ENCODE results near the gene ENOSF1. TPM values are rescaled to one million over a fixed set of nuclear protein-coding genes. Genes with fewer than 3 reads are reported as not detected.

Gene ENOSF1
- total RNA-seq, 4 donors from 2014 or later: 44.5 to 97.3 (median 74.2) TPM

DNA sequence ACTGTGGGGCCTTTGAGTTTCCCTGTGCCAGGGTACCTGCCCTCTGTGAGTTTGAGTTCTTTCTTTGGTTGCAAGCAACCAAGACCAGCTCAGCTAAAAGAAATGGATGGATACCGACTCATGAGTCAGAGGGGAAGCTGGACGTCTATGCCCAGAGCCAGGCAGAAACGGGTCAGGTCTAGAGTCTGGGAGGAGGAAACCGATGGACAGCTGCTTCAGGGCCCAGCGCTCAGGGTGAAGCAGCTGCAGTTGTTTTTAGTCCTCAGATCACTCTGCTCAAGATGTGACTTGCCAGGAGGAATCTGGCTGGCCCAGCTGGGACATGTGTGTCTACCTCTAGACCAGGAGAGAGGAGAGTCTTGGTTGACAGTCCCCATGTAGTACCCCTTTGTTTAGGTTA is 65.1 kb downstream of the ENOSF1 start:
- no peaks in the 10 kb centered on the region for H3K27me3 ChIP-seq
- WGBS, 2 donors (ENCODE audit: low coverage in 1 of 2): 84% methylated on average over 5 of the region's 5 CpGs; no CpG with 5 or more reads in 1 of the 2 donors
- H3K36me3 ChIP-seq: no peaks in the 10 kb centered on the region
- no peaks in the 10 kb centered on the region for H3K9me3 ChIP-seq
- TF ChIP-seq EP300 (IDR thresholded peaks at IDR 0.05; ENCODE audit: low read depth): no peak
- no peaks in the 10 kb centered on the region for H3K4me1 ChIP-seq
- DNase-seq: no peak
- no peak overlapping the region for H3K4me3 ChIP-seq
- intact Hi-C loops (cut with DNase I; ENCODE audit: low total_unique reads): no loop called here
- in situ Hi-C loops (cut with MboI; ENCODE audit: low pct_ligation_motif_present in 1 of 4, low pct_unique_long_range_greater_than_20kb in 1 of 4, low sequenced_read_pairs in 3 of 4): no loop called here
- no peak overlapping the region for H3K27ac ChIP-seq

GRCh38 chr18:644395-645004 is 67.9 kb downstream of the ENOSF1 start:
- Histone ChIP-seq H3K36me3 (no peaks in the 10 kb centered on the region), H3K27ac (no peak overlapping the region), H3K4me1 (no peaks in the 10 kb centered on the region), H3K27me3 (no peaks in the 10 kb centered on the region), H3K4me3 (no peak overlapping the region), H3K9me3 (no peaks in the 10 kb centered on the region)
- 37 to 39% methylated on average over 2 of the region's 2 CpGs for WGBS, 2 donors (ENCODE audit: low coverage in 1 of 2)
- TF ChIP-seq POLR2AphosphoS5 (IDR thresholded peaks at IDR 0.05) (no peak), POLR2A (IDR thresholded peaks at IDR 0.05) (no peak), EP300 (IDR thresholded peaks at IDR 0.05; ENCODE audit: low read depth) (no peak)
- in situ Hi-C loops (cut with MboI; ENCODE audit: low pct_ligation_motif_present in 1 of 4, low pct_unique_long_range_greater_than_20kb in 1 of 4, low sequenced_read_pairs in 3 of 4) (no loop called here), intact Hi-C loops (cut with DNase I; ENCODE audit: low total_unique reads) (no loop called here)
- DNase-seq: no peak

DNA sequence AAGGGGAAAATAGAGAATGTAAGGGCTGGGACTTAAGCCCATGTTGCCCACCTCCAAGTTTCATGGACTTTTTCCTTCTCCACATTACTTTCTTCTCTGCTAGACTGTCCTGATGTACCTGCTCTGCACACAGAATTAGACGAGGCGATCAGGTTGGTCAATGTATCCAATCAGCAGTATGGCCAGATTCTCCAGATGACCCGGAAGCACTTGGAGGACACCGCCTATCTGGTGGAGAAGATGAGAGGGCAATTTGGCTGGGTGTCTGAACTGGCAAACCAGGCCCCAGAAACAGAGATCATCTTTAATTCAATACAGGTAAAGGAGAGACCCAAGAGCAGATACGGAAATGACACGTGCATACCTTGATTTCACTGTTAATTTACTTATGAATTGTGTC is 71.2 kb downstream of the ENOSF1 start:
- Histone ChIP-seq H3K27ac (no peak overlapping the region), H3K4me1 (no peaks in the 10 kb centered on the region), H3K27me3 (no peaks in the 10 kb centered on the region), H3K9me3 (no peaks in the 10 kb centered on the region), H3K36me3 (no peaks in the 10 kb centered on the region), H3K4me3 (no peak overlapping the region)
- TF ChIP-seq POLR2AphosphoS5 (IDR thresholded peaks at IDR 0.05) (no peak), POLR2A (IDR thresholded peaks at IDR 0.05) (no peak), EP300 (IDR thresholded peaks at IDR 0.05; ENCODE audit: low read depth) (no peak)
- TF ChIP-seq, protein P1, sequence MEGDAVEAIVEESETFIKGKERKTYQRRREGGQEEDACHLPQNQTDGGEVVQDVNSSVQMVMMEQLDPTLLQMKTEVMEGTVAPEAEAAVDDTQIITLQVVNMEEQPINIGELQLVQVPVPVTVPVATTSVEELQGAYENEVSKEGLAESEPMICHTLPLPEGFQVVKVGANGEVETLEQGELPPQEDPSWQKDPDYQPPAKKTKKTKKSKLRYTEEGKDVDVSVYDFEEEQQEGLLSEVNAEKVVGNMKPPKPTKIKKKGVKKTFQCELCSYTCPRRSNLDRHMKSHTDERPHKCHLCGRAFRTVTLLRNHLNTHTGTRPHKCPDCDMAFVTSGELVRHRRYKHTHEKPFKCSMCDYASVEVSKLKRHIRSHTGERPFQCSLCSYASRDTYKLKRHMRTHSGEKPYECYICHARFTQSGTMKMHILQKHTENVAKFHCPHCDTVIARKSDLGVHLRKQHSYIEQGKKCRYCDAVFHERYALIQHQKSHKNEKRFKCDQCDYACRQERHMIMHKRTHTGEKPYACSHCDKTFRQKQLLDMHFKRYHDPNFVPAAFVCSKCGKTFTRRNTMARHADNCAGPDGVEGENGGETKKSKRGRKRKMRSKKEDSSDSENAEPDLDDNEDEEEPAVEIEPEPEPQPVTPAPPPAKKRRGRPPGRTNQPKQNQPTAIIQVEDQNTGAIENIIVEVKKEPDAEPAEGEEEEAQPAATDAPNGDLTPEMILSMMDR (IDR thresholded peaks at IDR 0.05): no peak
- intact Hi-C loops (cut with DNase I; ENCODE audit: low total_unique reads): no loop called here
- no peak for DNase-seq
- in situ Hi-C loops (cut with MboI; ENCODE audit: low pct_ligation_motif_present in 1 of 4, low pct_unique_long_range_greater_than_20kb in 1 of 4, low sequenced_read_pairs in 3 of 4): no loop called here
- 33 to 89% methylated on average over 1 to 6 of the region's 6 CpGs for WGBS, 2 donors (ENCODE audit: low coverage in 1 of 2)

DNA sequence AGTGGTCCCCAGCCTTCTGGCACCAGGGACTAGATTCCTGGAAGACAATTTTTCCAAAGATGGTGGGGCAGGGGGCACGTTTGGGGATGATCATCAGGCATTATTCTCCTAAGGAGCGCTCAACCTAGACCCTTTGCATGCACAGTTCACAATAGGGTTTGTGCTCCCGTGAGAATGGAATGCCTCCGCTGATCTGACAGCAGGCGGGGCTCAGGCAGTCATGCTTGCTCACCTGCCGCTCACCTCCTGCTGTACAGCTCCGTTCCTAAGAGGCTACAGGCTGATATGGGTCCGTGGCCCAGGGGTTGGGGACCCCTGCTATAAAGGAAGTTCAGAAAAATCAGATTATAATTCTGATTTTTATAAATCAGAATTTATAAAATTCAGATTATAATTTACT is 77.3 kb downstream of the ENOSF1 start:
- intact Hi-C loops (cut with DNase I; ENCODE audit: low total_unique reads): no loop called here
- WGBS, 2 donors (ENCODE audit: low coverage in 1 of 2): 63 to 72% methylated on average over 4 to 8 of the region's 8 CpGs
- DNase-seq: no peak
- Histone ChIP-seq H3K27ac (no peak overlapping the region), H3K4me1 (no peaks in the 10 kb centered on the region), H3K4me3 (no peak overlapping the region), H3K36me3 (no peaks in the 10 kb centered on the region), H3K9me3 (no peaks in the 10 kb centered on the region), H3K27me3 (no peaks in the 10 kb centered on the region)
- in situ Hi-C loops (cut with MboI; ENCODE audit: low pct_ligation_motif_present in 1 of 4, low pct_unique_long_range_greater_than_20kb in 1 of 4, low sequenced_read_pairs in 3 of 4): no loop called here
- TF ChIP-seq POLR2AphosphoS5 (IDR thresholded peaks at IDR 0.05) (no peak), POLR2A (IDR thresholded peaks at IDR 0.05) (no peak), EP300 (IDR thresholded peaks at IDR 0.05; ENCODE audit: low read depth) (no peak)
- TF ChIP-seq, protein P1 (IDR thresholded peaks at IDR 0.05): no peak

- in situ Hi-C loops (cut with MboI; ENCODE audit: low pct_ligation_motif_present in 1 of 4, low pct_unique_long_range_greater_than_20kb in 1 of 4, low sequenced_read_pairs in 3 of 4): no loop called here
- Histone ChIP-seq H3K27me3 (no peaks in the 10 kb centered on the region), H3K27ac (no peak overlapping the region), H3K4me3 (no peak overlapping the region), H3K4me1 (no peaks in the 10 kb centered on the region), H3K36me3 (no peaks in the 10 kb centered on the region), H3K9me3 (no peaks in the 10 kb centered on the region)
- WGBS, 2 donors (ENCODE audit: low coverage in 1 of 2): 83 to 94% methylated on average over 2 of the region's 2 CpGs
- TF ChIP-seq POLR2AphosphoS5 (IDR thresholded peaks at IDR 0.05) (no peak), POLR2A (IDR thresholded peaks at IDR 0.05) (no peak)
- DNase-seq: no peak
- intact Hi-C loops (cut with DNase I; ENCODE audit: low total_unique reads): no loop called here
Measured at GRCh38 chr18:634551-635045, 77.8 kb downstream of the ENOSF1 start.

Measured in transverse colon (tissue), 4 donors.